Measurements from ENCODE around the gene IQCK.
A peak's percentile ranks its signal among the peaks of the same experiment; 100 is the strongest.

IQCK gene

DNA sequence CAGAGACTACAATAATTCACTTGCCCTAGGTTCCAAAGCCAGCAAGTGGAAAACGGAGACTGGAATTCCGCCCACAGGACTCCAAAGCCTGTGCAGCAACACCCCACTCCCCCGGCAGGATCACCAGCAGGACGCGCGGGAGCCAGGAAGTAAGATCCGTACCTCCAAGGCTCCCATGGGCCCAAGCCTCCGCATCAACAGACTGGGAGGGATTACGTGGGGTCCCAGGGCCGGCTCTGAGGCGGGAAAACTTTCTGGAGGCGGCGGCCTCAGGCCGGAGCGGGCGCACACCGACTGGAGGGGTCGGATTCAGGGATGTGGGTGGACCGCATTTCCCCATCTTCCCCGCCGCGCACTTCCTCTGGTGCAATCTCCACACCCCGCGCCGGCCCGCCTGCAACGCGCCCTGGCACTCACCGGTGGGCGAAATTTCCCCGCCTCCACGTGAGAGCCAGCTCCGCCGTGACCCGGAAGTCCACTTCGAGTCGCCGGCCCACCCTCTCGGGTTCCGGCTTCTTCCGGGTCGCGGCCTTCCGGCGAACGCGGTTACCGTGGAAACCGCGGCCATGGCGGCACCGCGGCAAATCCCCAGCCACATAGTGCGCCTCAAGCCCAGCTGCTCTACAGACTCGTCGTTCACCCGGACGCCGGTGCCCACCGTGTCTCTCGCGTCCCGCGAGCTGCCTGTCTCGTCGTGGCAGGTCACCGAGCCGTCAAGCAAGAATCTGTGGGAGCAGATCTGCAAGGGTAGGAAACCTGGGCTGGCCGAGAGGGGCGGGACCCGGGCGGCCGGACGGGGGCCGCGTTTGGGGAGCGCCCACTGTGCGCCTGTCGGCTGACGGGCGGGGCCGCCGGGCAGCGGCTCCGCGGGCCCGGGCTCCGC lies at the start of gene IQCK, which contains the start of gene KNOP1 (continued):
- TF ChIP-seq, protein P1, sequence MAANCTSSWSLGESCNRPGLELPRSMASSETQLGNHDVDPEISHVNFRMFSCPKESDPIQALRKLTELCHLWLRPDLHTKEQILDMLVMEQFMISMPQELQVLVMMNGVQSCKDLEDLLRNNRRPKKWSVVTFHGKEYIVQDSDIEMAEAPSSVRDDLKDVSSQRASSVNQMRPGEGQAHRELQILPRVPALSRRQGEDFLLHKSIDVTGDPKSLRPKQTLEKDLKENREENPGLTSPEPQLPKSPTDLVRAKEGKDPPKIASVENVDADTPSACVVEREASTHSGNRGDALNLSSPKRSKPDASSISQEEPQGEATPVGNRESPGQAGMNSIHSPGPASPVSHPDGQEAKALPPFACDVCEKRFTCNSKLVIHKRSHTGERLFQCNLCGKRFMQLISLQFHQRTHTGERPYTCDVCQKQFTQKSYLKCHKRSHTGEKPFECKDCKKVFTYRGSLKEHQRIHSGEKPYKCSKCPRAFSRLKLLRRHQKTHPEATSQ (tag by site-specific recombination; IDR thresholded peaks at IDR 0.05) = no peak
- TF ChIP-seq, protein P2, sequence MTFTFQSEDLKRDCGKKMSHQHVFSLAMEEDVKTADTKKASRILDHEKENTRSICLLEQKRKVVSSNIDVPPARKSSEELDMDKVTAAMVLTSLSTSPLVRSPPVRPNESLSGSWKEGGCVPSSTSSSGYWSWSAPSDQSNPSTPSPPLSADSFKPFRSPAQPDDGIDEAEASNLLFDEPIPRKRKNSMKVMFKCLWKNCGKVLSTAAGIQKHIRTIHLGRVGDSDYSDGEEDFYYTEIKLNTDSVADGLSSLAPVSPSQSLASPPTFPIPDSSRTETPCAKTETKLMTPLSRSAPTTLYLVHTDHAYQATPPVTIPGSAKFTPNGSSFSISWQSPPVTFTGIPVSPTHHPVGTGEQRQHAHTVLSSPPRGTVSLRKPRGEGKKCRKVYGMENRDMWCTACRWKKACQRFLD (tag by site-specific recombination; IDR thresholded peaks at IDR 0.05) = peak; percentile 80; the same call in 1 of the 2 replicates
- TF ChIP-seq, protein P3, sequence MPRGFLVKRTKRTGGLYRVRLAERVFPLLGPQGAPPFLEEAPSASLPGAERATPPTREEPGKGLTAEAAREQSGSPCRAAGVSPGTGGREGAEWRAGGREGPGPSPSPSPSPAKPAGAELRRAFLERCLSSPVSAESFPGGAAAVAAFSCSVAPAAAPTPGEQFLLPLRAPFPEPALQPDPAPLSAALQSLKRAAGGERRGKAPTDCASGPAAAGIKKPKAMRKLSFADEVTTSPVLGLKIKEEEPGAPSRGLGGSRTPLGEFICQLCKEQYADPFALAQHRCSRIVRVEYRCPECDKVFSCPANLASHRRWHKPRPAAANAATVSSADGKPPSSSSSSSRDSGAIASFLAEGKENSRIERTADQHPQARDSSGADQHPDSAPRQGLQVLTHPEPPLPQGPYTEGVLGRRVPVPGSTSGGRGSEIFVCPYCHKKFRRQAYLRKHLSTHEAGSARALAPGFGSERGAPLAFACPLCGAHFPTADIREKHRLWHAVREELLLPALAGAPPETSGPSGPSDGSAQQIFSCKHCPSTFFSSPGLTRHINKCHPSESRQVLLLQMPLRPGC (tag by site-specific recombination; IDR thresholded peaks at IDR 0.05) = 0 out of 2 replicates have a peak, but pooled peaks have one; percentile 23
- TF ChIP-seq ZNF660 (tag by site-specific recombination; IDR thresholded peaks at IDR 0.05) = no peak
- TF ChIP-seq SCRT2 (tag by site-specific recombination; IDR thresholded peaks at IDR 0.05) = peak; percentile 59; the same call in 1 of the 2 replicates
- TF ChIP-seq ZNF311 (tag by site-specific recombination; IDR thresholded peaks at IDR 0.05; ENCODE audit: borderline replicate concordance) = no peak
- TF ChIP-seq, protein P4, sequence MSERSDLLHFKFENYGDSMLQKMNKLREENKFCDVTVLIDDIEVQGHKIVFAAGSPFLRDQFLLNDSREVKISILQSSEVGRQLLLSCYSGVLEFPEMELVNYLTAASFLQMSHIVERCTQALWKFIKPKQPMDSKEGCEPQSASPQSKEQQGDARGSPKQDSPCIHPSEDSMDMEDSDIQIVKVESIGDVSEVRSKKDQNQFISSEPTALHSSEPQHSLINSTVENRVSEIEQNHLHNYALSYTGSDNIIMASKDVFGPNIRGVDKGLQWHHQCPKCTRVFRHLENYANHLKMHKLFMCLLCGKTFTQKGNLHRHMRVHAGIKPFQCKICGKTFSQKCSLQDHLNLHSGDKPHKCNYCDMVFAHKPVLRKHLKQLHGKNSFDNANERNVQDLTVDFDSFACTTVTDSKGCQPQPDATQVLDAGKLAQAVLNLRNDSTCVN (tag by site-specific recombination; optimal IDR thresholded peaks at IDR 0.05) = peak; percentile 88
- TF ChIP-seq, protein P5, sequence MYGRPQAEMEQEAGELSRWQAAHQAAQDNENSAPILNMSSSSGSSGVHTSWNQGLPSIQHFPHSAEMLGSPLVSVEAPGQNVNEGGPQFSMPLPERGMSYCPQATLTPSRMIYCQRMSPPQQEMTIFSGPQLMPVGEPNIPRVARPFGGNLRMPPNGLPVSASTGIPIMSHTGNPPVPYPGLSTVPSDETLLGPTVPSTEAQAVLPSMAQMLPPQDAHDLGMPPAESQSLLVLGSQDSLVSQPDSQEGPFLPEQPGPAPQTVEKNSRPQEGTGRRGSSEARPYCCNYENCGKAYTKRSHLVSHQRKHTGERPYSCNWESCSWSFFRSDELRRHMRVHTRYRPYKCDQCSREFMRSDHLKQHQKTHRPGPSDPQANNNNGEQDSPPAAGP (tag by site-specific recombination; IDR thresholded peaks at IDR 0.05) = peak; percentile 64
- TF ChIP-seq, protein P6, sequence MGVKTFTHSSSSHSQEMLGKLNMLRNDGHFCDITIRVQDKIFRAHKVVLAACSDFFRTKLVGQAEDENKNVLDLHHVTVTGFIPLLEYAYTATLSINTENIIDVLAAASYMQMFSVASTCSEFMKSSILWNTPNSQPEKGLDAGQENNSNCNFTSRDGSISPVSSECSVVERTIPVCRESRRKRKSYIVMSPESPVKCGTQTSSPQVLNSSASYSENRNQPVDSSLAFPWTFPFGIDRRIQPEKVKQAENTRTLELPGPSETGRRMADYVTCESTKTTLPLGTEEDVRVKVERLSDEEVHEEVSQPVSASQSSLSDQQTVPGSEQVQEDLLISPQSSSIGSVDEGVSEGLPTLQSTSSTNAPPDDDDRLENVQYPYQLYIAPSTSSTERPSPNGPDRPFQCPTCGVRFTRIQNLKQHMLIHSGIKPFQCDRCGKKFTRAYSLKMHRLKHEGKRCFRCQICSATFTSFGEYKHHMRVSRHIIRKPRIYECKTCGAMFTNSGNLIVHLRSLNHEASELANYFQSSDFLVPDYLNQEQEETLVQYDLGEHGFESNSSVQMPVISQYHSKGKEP (tag by site-specific recombination; IDR thresholded peaks at IDR 0.05) = no peak
- TF ChIP-seq ZNF544 (tag by site-specific recombination; IDR thresholded peaks at IDR 0.05) = no peak
- TF ChIP-seq ZNF433 (tag by site-specific recombination; IDR thresholded peaks at IDR 0.05; ENCODE audit: low read depth) = no peak
- no peak for TF ChIP-seq ZNF621 (tag by site-specific recombination; IDR thresholded peaks at IDR 0.05)
- TF ChIP-seq ZNF701 (tag by site-specific recombination; IDR thresholded peaks at IDR 0.05) = no peak
- TF ChIP-seq, protein P7, sequence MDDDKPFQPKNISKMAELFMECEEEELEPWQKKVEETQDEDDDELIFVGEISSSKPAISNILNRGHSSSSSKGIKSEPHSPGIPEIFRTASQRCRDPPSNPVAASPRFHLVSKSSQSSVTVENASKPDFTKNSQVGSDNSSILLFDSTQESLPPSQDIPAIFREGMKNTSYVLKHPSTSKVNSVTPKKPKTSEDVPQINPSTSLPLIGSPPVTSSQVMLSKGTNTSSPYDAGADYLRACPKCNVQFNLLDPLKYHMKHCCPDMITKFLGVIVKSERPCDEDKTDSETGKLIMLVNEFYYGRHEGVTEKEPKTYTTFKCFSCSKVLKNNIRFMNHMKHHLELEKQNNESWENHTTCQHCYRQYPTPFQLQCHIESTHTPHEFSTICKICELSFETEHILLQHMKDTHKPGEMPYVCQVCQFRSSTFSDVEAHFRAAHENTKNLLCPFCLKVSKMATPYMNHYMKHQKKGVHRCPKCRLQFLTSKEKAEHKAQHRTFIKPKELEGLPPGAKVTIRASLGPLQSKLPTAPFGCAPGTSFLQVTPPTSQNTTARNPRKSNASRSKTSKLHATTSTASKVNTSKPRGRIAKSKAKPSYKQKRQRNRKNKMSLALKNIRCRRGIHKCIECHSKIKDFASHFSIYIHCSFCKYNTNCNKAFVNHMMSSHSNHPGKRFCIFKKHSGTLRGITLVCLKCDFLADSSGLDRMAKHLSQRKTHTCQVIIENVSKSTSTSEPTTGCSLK (tag by site-specific recombination; IDR thresholded peaks at IDR 0.05) = no peak
- TF ChIP-seq ZSCAN23 (tag by site-specific recombination; IDR thresholded peaks at IDR 0.05) = no peak
- TF ChIP-seq ZBTB1 (tag by site-specific recombination; IDR thresholded peaks at IDR 0.05) = no peak
- no peak for TF ChIP-seq ZNF624 (tag by site-specific recombination; IDR thresholded peaks at IDR 0.05)
- TF ChIP-seq ZNF19 (tag by site-specific recombination; IDR thresholded peaks at IDR 0.05; ENCODE audit: low read depth) = no peak
- 0 out of 2 replicates have a peak, but pooled peaks have one; percentile 46 for TF ChIP-seq ZNF792 (tag by site-specific recombination; IDR thresholded peaks at IDR 0.05)
- TF ChIP-seq ZNF549 (tag by site-specific recombination; IDR thresholded peaks at IDR 0.05) = no peak
- TF ChIP-seq ZNF121 (tag by site-specific recombination; IDR thresholded peaks at IDR 0.05) = no peak
- no peak for TF ChIP-seq ZSCAN16 (tag by site-specific recombination; IDR thresholded peaks at IDR 0.05)
- TF ChIP-seq ZNF2 (tag by site-specific recombination; IDR thresholded peaks at IDR 0.05) = peak; percentile 53
- no peak for TF ChIP-seq ZNF114 (tag by site-specific recombination; IDR thresholded peaks at IDR 0.05)
- TF ChIP-seq ZNF664 (tag by site-specific recombination; IDR thresholded peaks at IDR 0.05) = no peak
- no peak for TF ChIP-seq ZNF548 (tag by site-specific recombination; IDR thresholded peaks at IDR 0.05)
- no peak for TF ChIP-seq ZNF155 (tag by site-specific recombination; IDR thresholded peaks at IDR 0.05)
- TF ChIP-seq SETDB1 (IDR thresholded peaks at IDR 0.05; ENCODE audit: insufficient read length, low read length) = no peak

Data from HEK293 (cell line).